Measurements from ENCODE around the gene PDLIM3.
A peak's percentile ranks its signal among the peaks of the same experiment; 100 is the strongest.

DNA sequence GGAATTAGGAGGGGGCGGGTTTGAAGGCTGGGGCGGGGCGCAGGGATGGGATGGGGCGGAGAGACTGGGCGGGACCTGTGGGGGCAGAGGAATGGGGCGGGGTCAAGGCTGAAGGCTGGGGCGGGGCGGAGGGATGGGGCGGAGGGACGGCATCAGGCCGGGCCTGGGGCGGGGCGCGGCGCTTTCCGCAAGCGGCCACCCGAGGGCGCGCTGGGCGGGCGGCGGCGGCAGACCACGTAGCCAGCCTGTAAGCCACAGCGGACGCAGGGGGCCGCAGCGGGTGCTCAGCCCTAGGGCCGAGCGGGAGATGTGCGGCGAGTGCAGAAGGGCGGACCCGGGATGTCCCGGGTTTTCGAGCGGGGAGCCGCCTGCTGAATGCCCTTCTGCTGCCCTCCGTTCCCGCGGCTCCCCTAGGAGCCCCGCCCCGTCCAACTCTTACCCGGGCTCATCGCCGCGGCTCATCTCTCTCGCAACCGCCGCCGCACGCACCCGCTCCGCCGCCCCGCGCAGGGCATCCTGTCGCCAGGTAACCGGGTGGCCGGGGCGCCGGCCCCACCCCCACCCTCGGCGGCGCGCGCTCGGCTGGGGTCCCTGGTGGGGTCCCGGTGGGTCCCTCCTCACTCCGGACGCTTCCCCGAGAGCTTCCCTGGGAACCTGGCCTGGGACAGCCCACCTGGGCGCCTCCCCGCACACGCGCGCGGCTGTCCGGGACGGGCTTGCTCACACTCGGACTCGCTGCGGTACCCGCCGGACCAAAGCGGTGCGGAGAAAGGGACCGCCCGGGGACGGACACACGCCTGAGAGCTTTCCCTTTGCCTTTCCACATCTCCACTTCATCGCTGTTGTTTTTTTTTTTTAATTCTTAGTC, 63.8 kb downstream of the PDLIM3 start, which contains the start of gene CCDC110:
- TF ChIP-seq, protein P1, sequence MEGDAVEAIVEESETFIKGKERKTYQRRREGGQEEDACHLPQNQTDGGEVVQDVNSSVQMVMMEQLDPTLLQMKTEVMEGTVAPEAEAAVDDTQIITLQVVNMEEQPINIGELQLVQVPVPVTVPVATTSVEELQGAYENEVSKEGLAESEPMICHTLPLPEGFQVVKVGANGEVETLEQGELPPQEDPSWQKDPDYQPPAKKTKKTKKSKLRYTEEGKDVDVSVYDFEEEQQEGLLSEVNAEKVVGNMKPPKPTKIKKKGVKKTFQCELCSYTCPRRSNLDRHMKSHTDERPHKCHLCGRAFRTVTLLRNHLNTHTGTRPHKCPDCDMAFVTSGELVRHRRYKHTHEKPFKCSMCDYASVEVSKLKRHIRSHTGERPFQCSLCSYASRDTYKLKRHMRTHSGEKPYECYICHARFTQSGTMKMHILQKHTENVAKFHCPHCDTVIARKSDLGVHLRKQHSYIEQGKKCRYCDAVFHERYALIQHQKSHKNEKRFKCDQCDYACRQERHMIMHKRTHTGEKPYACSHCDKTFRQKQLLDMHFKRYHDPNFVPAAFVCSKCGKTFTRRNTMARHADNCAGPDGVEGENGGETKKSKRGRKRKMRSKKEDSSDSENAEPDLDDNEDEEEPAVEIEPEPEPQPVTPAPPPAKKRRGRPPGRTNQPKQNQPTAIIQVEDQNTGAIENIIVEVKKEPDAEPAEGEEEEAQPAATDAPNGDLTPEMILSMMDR (IDR thresholded peaks at IDR 0.05): peak; percentile 73
- TF ChIP-seq EZH2 (IDR thresholded peaks at IDR 0.05): no peak
